Neutrophil (primary cell): ENCODE results near the gene HTT.

Source experiments
- H3K27ac ChIP-seq: fragments of 200-600 bp; sonication (generic); 2 replicates; pipeline ENCODE4 v1.5.1; 2016; ENCODE audit warnings: mild to moderate bottlenecking, moderate library complexity
- H3K27me3 ChIP-seq: fragments of 200-600 bp; sonication (generic); 2 replicates; pipeline ENCODE4 v1.6.0; 2016; ENCODE audit warnings: mild to moderate bottlenecking
- H3K36me3 ChIP-seq: fragments of 200-600 bp; sonication (generic); 2 replicates; pipeline ENCODE4 v1.5.1; 2017
- H3K4me1 ChIP-seq, 2 experiments: fragments of 200-600 bp in 1 of 2; sonication (generic) in 1 of 2; 1 replicate in 1 of 2; 2 replicates in 1 of 2; pipeline versions ENCODE4 v1.5.1 to v1.6.1; 2013 to 2016; ENCODE audit warnings: low read depth in 1 of 2, low read length in 1 of 2, mild to moderate bottlenecking in 1 of 2, moderate library complexity in 1 of 2; ENCODE audit not compliant: control insufficient read depth in 1 of 2, insufficient read depth in 1 of 2
- H3K4me3 ChIP-seq, 2 experiments: fragments of 200-600 bp in 1 of 2; sonication (generic) in 1 of 2; 1 replicate in 1 of 2; 2 replicates in 1 of 2; pipeline ENCODE4 v1.5.1; 2013 to 2016; ENCODE audit warnings: low read depth in 1 of 2, low read length in 1 of 2, mild to moderate bottlenecking in 1 of 2, moderate library complexity in 1 of 2
- H3K9me3 ChIP-seq: fragments of 200-600 bp; sonication (generic); 2 replicates; pipeline ENCODE4 v1.5.1; 2016
- CTCF ChIP-seq: fragments of 200-600 bp; sonication (generic); IDR thresholded peaks from 2 replicates; pipeline ENCODE4 v1.5.1; 2016; ENCODE audit warnings: antibody characterized with exemption

The HTT gene

GRCh38 chr4:3257103-3257555, 182.6 kb downstream of the HTT start:
- no peaks in the 10 kb centered on the region for H3K27me3 ChIP-seq
- no peak overlapping the region for H3K27ac ChIP-seq
- no peaks in the 10 kb centered on the region for H3K4me1 ChIP-seq
- no peaks in the 10 kb centered on the region for H3K36me3 ChIP-seq
- H3K4me3 ChIP-seq, result no peak overlapping the region
- no peak for TF ChIP-seq CTCF
- H3K9me3 ChIP-seq, result no peaks in the 10 kb centered on the region

GRCh38 chr4:3257556-3258482, 183.3 kb downstream of the HTT start:
- TF ChIP-seq CTCF, result no peak
- Histone ChIP-seq H3K4me3 (no peak overlapping the region), H3K27ac (no peak overlapping the region), H3K36me3 (no peaks in the 10 kb centered on the region), H3K9me3 (no peaks in the 10 kb centered on the region), H3K4me1 (no peaks in the 10 kb centered on the region), H3K27me3 (no peaks in the 10 kb centered on the region)

- H3K36me3 ChIP-seq, result no peaks in the 10 kb centered on the region
These were observed 187.1 kb downstream of the HTT start for GRCh38 chr4:3261411-3262207.

GRCh38 chr4:3262208-3263052, 187.9 kb downstream of the HTT start:
- H3K27ac ChIP-seq, result no peak overlapping the region
- H3K27me3 ChIP-seq, result no peaks in the 10 kb centered on the region
- H3K36me3 ChIP-seq, result no peaks in the 10 kb centered on the region
- H3K4me3 ChIP-seq, result no peak overlapping the region
- no peaks in the 10 kb centered on the region for H3K4me1 ChIP-seq
- TF ChIP-seq CTCF, result no peak
- no peaks in the 10 kb centered on the region for H3K9me3 ChIP-seq

More at GRCh38 chr4:3261411-3262207, 187.1 kb downstream of the HTT start:
- H3K27me3 ChIP-seq, result no peaks in the 10 kb centered on the region
- H3K27ac ChIP-seq, result no peak overlapping the region
- H3K4me3 ChIP-seq, result no peak overlapping the region
- H3K4me1 ChIP-seq, result no peaks in the 10 kb centered on the region
- no peak for TF ChIP-seq CTCF
- no peaks in the 10 kb centered on the region for H3K9me3 ChIP-seq
